Loucy (cell line): ENCODE measurements around the gene MAP1B.
"Not testable (repeated sequence)": the region's sequence is repeated elsewhere in the genome, so short reads cannot be mapped to it uniquely, and the experiment has no call there.

Experiments
- CTCF ChIP-seq: fragments of 200-600 bp; sonication (generic); conservative IDR thresholded peaks from 2 replicates; pipeline ENCODE4 v1.5.1; 2014; ENCODE audit warnings: mild to moderate bottlenecking, antibody characterized with exemption, low read length
- EZH2phosphoT487 ChIP-seq: fragments of 200-600 bp; IDR thresholded peaks from 2 replicates; pipeline ENCODE4 v1.6.1; 2018; ENCODE audit warnings: antibody characterized with exemption, mild to moderate bottlenecking, moderate library complexity, borderline replicate concordance

GRCh38 chr5:72171181-72171580 lies 63.9 kb downstream of the MAP1B start:
- not testable (repeated sequence) for TF ChIP-seq CTCF, EZH2phosphoT487
